Measurements from ENCODE around the gene IGIP.

DNA sequence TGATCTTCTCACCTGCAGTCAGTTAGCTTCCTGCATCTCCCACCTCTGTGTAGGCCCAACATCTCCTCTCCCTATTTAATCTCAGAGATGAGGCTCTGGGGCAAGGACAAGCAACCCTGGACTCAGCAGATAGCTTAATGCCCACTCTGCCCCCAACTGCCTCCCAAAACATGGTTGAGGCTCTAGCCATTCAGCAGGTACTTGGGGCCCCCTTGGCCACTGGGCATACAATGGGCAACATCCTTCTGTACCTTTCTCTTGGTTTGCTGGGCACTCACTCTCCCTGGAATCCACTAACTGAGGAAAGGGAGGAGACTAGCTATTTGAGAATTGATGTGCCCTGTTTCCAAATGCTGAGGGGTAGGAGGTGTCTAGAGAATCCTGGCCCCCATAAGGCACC is 9.4 kb downstream of the IGIP start:
- TF ChIP-seq, protein P1, sequence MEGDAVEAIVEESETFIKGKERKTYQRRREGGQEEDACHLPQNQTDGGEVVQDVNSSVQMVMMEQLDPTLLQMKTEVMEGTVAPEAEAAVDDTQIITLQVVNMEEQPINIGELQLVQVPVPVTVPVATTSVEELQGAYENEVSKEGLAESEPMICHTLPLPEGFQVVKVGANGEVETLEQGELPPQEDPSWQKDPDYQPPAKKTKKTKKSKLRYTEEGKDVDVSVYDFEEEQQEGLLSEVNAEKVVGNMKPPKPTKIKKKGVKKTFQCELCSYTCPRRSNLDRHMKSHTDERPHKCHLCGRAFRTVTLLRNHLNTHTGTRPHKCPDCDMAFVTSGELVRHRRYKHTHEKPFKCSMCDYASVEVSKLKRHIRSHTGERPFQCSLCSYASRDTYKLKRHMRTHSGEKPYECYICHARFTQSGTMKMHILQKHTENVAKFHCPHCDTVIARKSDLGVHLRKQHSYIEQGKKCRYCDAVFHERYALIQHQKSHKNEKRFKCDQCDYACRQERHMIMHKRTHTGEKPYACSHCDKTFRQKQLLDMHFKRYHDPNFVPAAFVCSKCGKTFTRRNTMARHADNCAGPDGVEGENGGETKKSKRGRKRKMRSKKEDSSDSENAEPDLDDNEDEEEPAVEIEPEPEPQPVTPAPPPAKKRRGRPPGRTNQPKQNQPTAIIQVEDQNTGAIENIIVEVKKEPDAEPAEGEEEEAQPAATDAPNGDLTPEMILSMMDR (IDR thresholded peaks at IDR 0.05; ENCODE audit: borderline replicate concordance, extremely low read depth, low read length, poor library complexity, severe bottlenecking): no peak
- TF ChIP-seq EZH2 (IDR thresholded peaks at IDR 0.05; ENCODE audit: borderline replicate concordance, low read depth, low read length, severe bottlenecking): no peak
